Measurements from ENCODE around the gene NLRP6. TPM values are rescaled to one million over a fixed set of nuclear protein-coding genes. Genes with fewer than 3 reads are reported as not detected.

NLRP6 gene
- total RNA-seq, 1 experiment from 2014 or later, result not detected

GRCh38 chr11:315051-315481 is 36.9 kb downstream of the NLRP6 start:
- Histone ChIP-seq H3K27me3 (ENCODE audit: insufficient read depth, low read depth) (no peaks in the 10 kb centered on the region), H3F3A (ENCODE audit: insufficient read depth, low read depth) (no peaks in the 10 kb centered on the region), H3K36me3 (ENCODE audit: low read depth) (no peaks in the 10 kb centered on the region), H3K9me3 (ENCODE audit: insufficient read depth, low read depth) (no peaks in the 10 kb centered on the region), H3K9me2 (ENCODE audit: insufficient read depth) (no peaks in the 10 kb centered on the region), H3K4me1 (replicated peaks; ENCODE audit: insufficient read depth) (no peaks in the 10 kb centered on the region), H3K27ac (no peak overlapping the region), H4K20me1 (ENCODE audit: insufficient read depth) (no peaks in the 10 kb centered on the region), H3K79me2 (ENCODE audit: low read depth) (no peaks in the 10 kb centered on the region), H2AFZ (no peak overlapping the region), H3K4me3 (no peak overlapping the region), H3K4me2 (no peak overlapping the region)
- CTCF ChIA-PET, result no interaction called here
- DNase-seq, result no peak
- BruUV-seq (replicated peaks), result no TSS peak
- TF ChIP-seq EZH2 (IDR thresholded peaks at IDR 0.05; ENCODE audit: low read depth), result no peak
- TF ChIP-seq CTCF (conservative IDR thresholded peaks at IDR 0.05), result no peak
- intact Hi-C loops (cut with micrococcal nuclease; ENCODE audit: unreplicated experiment), result no loop called here
- POLR2A ChIA-PET (ENCODE audit: unreplicated experiment), result no interaction called here

GRCh38 chr11:315516-315994 is 37.3 kb downstream of the NLRP6 start:
- no peaks in the 10 kb centered on the region for H3K9me3 ChIP-seq (ENCODE audit: insufficient read depth, low read depth)
- H3K4me3 ChIP-seq, result no peak overlapping the region
- no peak overlapping the region for H2AFZ ChIP-seq
- H3K4me2 ChIP-seq, result no peak overlapping the region
- H3K79me2 ChIP-seq (ENCODE audit: low read depth), result no peaks in the 10 kb centered on the region
- H3K4me1 ChIP-seq (replicated peaks; ENCODE audit: insufficient read depth), result no peaks in the 10 kb centered on the region
- no peaks in the 10 kb centered on the region for H4K20me1 ChIP-seq (ENCODE audit: insufficient read depth)
- BruUV-seq (replicated peaks), result no TSS peak
- no peaks in the 10 kb centered on the region for H3K9me2 ChIP-seq (ENCODE audit: insufficient read depth)
- no peaks in the 10 kb centered on the region for H3K27me3 ChIP-seq (ENCODE audit: insufficient read depth, low read depth)
- TF ChIP-seq CTCF (conservative IDR thresholded peaks at IDR 0.05), result no peak
- no peak for TF ChIP-seq EZH2 (IDR thresholded peaks at IDR 0.05; ENCODE audit: low read depth)
- intact Hi-C loops (cut with micrococcal nuclease; ENCODE audit: unreplicated experiment), result no loop called here
- H3K36me3 ChIP-seq (ENCODE audit: low read depth), result no peaks in the 10 kb centered on the region
- ChIA-PET CTCF (no interaction called here), POLR2A (ENCODE audit: unreplicated experiment) (no interaction called here)
- DNase-seq, result no peak
- no peak overlapping the region for H3K27ac ChIP-seq
- no peaks in the 10 kb centered on the region for H3F3A ChIP-seq (ENCODE audit: insufficient read depth, low read depth)

- POLR2A ChIA-PET (ENCODE audit: unreplicated experiment), result no interaction called here
Observed at GRCh38 chr11:316031-316701, 38.0 kb downstream of the NLRP6 start.

More at GRCh38 chr11:316031-316701, 38.0 kb downstream of the NLRP6 start:
- Histone ChIP-seq H4K20me1 (ENCODE audit: insufficient read depth) (no peaks in the 10 kb centered on the region), H3K79me2 (ENCODE audit: low read depth) (no peaks in the 10 kb centered on the region), H3K27me3 (ENCODE audit: insufficient read depth, low read depth) (no peaks in the 10 kb centered on the region), H2AFZ (no peak overlapping the region), H3K27ac (no peak overlapping the region), H3F3A (ENCODE audit: insufficient read depth, low read depth) (no peaks in the 10 kb centered on the region), H3K36me3 (ENCODE audit: low read depth) (no peaks in the 10 kb centered on the region), H3K4me2 (no peak overlapping the region), H3K9me3 (ENCODE audit: insufficient read depth, low read depth) (no peaks in the 10 kb centered on the region), H3K4me3 (no peak overlapping the region), H3K4me1 (replicated peaks; ENCODE audit: insufficient read depth) (no peaks in the 10 kb centered on the region), H3K9me2 (ENCODE audit: insufficient read depth) (no peaks in the 10 kb centered on the region)
- TF ChIP-seq EZH2 (IDR thresholded peaks at IDR 0.05; ENCODE audit: low read depth) (no peak), CTCF (conservative IDR thresholded peaks at IDR 0.05) (no peak)
- no TSS peak for BruUV-seq (replicated peaks)
- intact Hi-C loops (cut with micrococcal nuclease; ENCODE audit: unreplicated experiment), result no loop called here
- DNase-seq, result no peak
- CTCF ChIA-PET, result no interaction called here

Data from PC-9 (cell line).